CMK (cell line): ENCODE results near the gene CHURC1.

Experiments used
- DNase-seq: peaks from one replicate; pipeline ENCODE4 v3.0.0-alpha.2; 2010; ENCODE audit warnings: low read depth

The CHURC1 gene

GRCh38 chr14:64938972-64939816, 24.9 kb downstream of the CHURC1 start:
- no peak for DNase-seq

GRCh38 chr14:64939817-64940190, 25.5 kb downstream of the CHURC1 start:
- DNase-seq, result no peak

DNA sequence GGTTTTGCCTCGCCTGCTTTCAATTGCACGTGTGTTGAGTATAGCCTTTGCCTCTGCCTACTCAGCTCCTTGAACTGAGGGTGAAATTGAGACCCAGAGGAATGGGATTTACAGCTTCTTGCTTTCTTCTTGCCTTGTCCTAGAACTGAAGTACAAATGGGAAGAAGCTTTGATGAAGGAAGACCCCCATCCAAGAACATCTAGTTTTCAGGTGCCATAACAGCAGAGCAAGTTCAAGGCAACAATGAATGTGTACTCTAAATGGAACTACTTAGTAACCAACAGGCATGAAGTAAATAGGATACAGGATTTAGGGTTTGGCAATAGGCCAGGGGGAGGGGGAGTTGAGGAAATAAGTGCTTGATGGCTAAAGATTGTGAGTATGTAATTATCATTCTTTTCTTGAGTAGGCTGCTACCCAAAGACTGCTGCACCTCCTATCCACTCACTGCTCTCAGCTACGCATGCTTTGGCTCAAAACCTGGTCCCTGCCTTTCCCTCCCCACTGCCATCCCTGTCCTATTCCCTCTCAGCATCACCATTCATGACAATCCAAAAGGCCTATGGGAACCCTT, 26.2 kb downstream of the CHURC1 start:
- no peak for DNase-seq

GRCh38 chr14:64942531-64943111, 28.4 kb downstream of the CHURC1 start, which contains the start of gene GPX2:
GPX2 (minus strand) TSS chr14:64942745; CDS start chr14:64942726, 19 bp downstream.
- no peak for DNase-seq

DNA sequence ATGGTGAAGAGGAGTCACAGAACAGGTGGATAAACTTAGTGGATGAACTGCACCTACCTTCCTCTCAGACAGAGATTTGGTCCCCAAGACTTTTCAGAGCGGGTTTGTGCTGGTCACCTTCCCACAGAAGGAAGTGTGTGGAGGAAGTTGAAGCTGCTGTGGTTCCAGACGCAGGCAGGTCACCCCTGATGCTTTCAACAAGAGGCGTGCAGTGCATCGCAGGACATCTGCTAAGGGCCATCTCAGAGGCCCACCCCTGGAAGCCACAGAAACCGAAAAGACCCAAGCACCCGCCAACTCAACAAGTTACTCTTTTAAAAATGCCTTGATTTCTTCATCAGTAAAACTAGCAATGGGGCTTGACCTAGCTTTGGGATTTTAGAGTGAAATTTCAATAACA, 29.3 kb downstream of the CHURC1 start:
- DNase-seq, result no peak

GRCh38 chr14:64944041-64944440, 29.8 kb downstream of the CHURC1 start:
- DNase-seq, result no peak

GRCh38 chr14:64944861-64945260, 30.6 kb downstream of the CHURC1 start:
- DNase-seq, result no peak

- no peak for DNase-seq
These were observed 31.4 kb downstream of the CHURC1 start for GRCh38 chr14:64945431-64946178.

DNA sequence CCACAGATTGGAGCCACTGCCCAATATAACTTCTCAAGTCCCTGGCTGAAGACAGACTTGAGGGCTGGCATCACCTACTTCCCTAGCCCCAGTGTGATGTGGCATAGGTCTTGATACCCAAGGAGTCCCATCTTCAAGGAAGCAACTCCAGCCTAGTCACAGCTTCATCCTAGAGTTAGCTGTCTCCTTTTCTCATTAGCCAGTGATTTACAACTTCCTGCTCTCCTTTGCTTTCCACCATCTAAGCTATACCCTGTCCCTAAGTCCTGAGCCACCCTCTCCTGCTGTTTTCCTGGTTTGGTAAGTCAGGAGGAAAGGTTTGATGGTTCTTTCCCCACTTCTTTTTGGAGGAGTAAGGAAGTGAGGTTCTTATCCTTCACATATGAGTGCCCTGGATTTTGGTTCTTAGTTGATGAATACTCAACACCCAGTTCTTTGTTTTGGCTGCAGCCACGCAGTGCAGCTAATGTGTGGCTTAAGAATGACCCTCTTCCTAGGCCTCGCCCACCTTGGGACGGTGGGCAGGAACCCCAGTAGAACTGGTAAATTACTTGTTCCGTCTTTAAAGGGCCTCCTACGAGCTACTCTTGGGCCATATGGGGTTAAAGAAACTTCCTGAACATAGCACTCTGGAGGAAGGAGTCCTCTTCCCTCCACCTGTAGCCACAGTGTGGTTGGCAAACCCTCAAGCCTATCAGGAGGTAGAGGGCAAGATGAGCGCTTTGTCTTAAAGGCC, 32.2 kb downstream of the CHURC1 start:
- DNase-seq, result no peak

DNA sequence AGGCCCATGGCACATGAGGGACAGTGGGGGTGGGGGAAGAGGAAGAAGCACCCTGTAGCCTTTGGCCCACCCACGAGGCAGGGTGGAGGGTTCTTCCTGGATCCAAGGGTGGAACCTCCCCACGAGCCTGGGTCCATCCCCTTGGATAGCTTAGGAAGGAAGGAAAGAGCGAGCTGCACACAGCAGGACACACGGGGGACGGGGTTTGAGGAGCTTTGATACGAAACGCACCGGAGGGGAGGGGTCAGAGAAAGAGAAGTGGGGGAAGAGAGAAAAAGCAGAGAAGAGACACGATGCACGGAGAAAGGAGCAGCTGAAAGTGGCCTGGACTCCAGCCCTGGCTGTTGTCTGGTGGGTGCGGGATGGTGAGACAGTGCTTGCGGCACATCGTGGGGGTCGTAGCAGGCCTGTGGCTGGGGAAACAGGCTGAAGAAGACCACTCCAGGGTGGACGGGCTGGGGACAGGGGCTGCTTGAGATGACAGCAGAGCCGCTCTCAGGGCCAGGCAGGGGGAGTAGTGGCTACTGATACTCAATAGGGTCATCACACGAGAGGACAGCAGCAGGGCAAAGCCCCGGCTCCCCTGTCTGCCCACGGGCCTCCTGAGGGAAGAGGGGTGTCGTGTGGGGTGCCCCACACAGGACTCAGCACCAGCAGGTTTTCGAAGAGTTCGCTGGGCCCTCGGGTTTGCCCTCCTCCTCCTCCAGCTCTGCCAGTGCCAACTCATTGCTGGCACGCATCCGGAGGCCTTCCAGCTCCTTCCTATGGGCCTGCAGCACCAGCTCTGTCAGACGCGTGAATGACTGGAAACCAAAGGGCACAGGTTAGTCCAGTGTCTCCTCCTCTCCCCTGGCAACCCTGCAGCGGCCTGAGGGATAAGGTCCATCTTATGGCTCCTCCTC, 33.7 kb downstream of the CHURC1 start:
- no peak for DNase-seq

DNA sequence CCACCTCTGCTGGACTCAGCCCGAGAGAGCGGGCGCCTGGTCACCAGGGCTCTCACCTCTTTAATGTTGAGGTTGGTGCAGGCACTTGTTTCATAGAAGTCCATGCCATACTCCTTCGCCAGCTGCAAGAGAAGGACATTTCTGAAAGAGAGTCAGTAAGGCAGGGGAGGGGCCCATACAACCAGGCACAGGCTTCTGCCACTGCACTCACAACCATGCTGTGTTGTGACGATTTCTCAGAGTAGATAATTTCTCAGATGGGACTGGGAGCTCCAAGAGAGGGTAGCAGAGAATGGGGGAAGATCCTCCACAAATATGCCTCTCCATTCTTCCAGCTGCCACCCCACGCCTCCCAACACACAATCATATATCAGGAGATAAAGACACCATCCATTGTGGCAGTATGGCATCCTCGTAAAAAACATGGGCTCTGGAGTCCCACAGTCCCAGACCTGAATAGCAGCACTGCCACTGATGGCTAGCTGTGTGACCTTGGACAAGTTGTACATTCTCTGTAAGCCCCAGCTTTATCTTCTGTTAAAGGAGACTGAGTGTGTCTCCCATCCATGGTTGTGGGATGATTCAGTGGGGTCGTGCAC, 34.5 kb downstream of the CHURC1 start:
- DNase-seq, result no peak

- no peak for DNase-seq
These were observed 36.6 kb downstream of the CHURC1 start for GRCh38 chr14:64950889-64951288.

GRCh38 chr14:64951291-64951690, 37.0 kb downstream of the CHURC1 start:
- no peak for DNase-seq

GRCh38 chr14:64951724-64952123, 37.5 kb downstream of the CHURC1 start:
- DNase-seq, result no peak

- DNase-seq, result no peak
These were observed 38.5 kb downstream of the CHURC1 start for GRCh38 chr14:64952598-64953309.

- DNase-seq, result no peak
These were observed 39.0 kb downstream of the CHURC1 start for GRCh38 chr14:64953310-64953654.

GRCh38 chr14:64953661-64954060, 39.4 kb downstream of the CHURC1 start:
- DNase-seq, result no peak

DNA sequence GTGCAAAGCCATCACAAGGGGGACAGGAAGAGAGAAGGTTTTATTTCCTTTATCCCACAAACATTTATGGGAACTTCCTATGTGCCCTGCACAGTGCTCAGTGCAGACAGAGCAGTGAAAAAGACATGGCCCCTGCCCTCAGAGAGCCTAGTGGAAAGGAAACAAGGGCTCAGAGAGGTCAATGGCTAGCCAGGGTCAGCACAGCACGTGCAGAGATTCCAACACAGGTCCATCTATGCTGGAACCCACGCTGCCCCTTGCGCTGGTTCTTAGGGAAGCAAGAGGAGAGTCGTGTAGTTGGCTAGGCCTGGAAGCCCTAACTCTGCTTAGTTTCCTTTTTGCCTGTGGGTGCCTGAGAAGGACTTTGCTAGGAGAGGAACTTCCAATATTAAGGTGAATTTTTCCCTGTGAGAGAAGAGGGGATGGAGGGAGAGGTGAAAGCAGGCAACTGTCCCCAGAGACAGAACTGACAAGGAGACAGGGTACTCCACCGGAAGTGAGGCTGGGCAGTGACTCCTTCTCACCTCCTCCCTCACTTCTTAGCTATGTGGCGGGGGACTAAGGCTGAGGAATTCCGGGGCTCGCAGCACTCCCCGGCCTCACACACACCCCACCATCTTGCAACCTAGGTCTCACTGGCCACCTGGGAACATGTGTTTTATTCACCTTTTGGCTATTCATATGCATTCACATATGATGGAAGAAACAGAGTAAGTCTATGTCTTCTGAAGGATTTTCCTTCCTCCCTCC, 40.4 kb downstream of the CHURC1 start:
- DNase-seq, result no peak

- no peak for DNase-seq
These were observed 41.0 kb downstream of the CHURC1 start for GRCh38 chr14:64955297-64955696.
